Measurements from ENCODE around the gene FBLN5. TPM values are rescaled to one million over a fixed set of nuclear protein-coding genes. Genes with fewer than 3 reads are reported as not detected.

The FBLN5 gene
- total RNA-seq, 1 experiment from 2014 or later: 0.23 TPM

GRCh38 chr14:91964011-91964410 lies 16.5 kb upstream of the FBLN5 start:
- no peak for DNase-seq (ENCODE audit: low read depth, low spot score)
- Histone ChIP-seq H3K27me3 (ENCODE audit: control insufficient read depth, insufficient read depth, low read length) (no peaks in the 10 kb centered on the region), H3K4me3 (ENCODE audit: low read depth in 2 of 2, low read length in 2 of 2) (no peak overlapping the region), H3K9me3 (ENCODE audit: control insufficient read depth, insufficient read depth, low read depth, low read length) (no peaks in the 10 kb centered on the region), H3K36me3 (ENCODE audit: control insufficient read depth, insufficient read depth, low read length) (peaks cover 3% of the 10 kb centered on the region; the same call in 1 of the 2 replicates), H3K4me1 (ENCODE audit: control insufficient read depth, insufficient read depth, low read length) (no peaks in the 10 kb centered on the region), H3K27ac (ENCODE audit: low read length) (no peak overlapping the region)
- intact Hi-C loops (cut with micrococcal nuclease; ENCODE audit: unreplicated experiment) (no loop called here), in situ Hi-C loops (cut with HindIII; ENCODE audit: low pct_unique_long_range_greater_than_20kb, low sequenced_read_pairs) (no loop called here)
- TF ChIP-seq REST (IDR thresholded peaks at IDR 0.05; ENCODE audit: insufficient read depth in 1 of 2, low read depth in 2 of 2, low read length in 1 of 2) (no peak), TCF7L2 (IDR thresholded peaks at IDR 0.05; ENCODE audit: low read depth, low read length) (no peak), POLR2AphosphoS5 (IDR thresholded peaks at IDR 0.05; ENCODE audit: low read depth, low read length) (no peak), SIN3A (IDR thresholded peaks at IDR 0.05; ENCODE audit: borderline replicate concordance, insufficient read depth, low read depth, low read length) (no peak), CTCF (IDR thresholded peaks at IDR 0.05) (no peak)
- CTCF ChIA-PET: no interaction called here
- no peak for ATAC-seq
- POLR2A ChIA-PET: no interaction called here
- no TSS peak for BruUV-seq (replicated peaks)

- no peaks in the 10 kb centered on the region for H3K4me1 ChIP-seq (ENCODE audit: control insufficient read depth, insufficient read depth, low read length)
- H3K36me3 ChIP-seq (ENCODE audit: control insufficient read depth, insufficient read depth, low read length): peaks cover 3% of the 10 kb centered on the region; the same call in 1 of the 2 replicates
- in situ Hi-C loops (cut with HindIII; ENCODE audit: low pct_unique_long_range_greater_than_20kb, low sequenced_read_pairs): no loop called here
- ATAC-seq (no peak), DNase-seq (ENCODE audit: low read depth, low spot score) (no peak)
- H3K27ac ChIP-seq (ENCODE audit: low read length): no peak overlapping the region
- TF ChIP-seq SIN3A (IDR thresholded peaks at IDR 0.05; ENCODE audit: borderline replicate concordance, insufficient read depth, low read depth, low read length) (no peak), TCF7L2 (IDR thresholded peaks at IDR 0.05; ENCODE audit: low read depth, low read length) (no peak), CTCF (IDR thresholded peaks at IDR 0.05) (no peak), POLR2AphosphoS5 (IDR thresholded peaks at IDR 0.05; ENCODE audit: low read depth, low read length) (no peak), REST (IDR thresholded peaks at IDR 0.05; ENCODE audit: insufficient read depth in 1 of 2, low read depth in 2 of 2, low read length in 1 of 2) (no peak)
- no TSS peak for BruUV-seq (replicated peaks)
- no peaks in the 10 kb centered on the region for H3K27me3 ChIP-seq (ENCODE audit: control insufficient read depth, insufficient read depth, low read length)
- no peak overlapping the region for H3K4me3 ChIP-seq (ENCODE audit: low read depth in 2 of 2, low read length in 2 of 2)
- ChIA-PET CTCF (no interaction called here), POLR2A (no interaction called here)
- intact Hi-C loops (cut with micrococcal nuclease; ENCODE audit: unreplicated experiment): no loop called here
- H3K9me3 ChIP-seq (ENCODE audit: control insufficient read depth, insufficient read depth, low read depth, low read length): no peaks in the 10 kb centered on the region
Measured at GRCh38 chr14:91963465-91963864, 16.0 kb upstream of the FBLN5 start.

All from Panc1 (cell line).